SKM-1 treated with dmso at 0.1 percent for 144 hours (cell line): ENCODE measurements around the gene ALDH7A1.
"Not testable (repeated sequence)": the region's sequence is repeated elsewhere in the genome, so short reads cannot be mapped to it uniquely, and the experiment has no call there.

Experiments used
- DNase-seq: peaks from one replicate; lab custom pipeline; 2025; ENCODE audit not compliant: unreplicated experiment; lab: John Stamatoyannopoulos, UW

The ALDH7A1 gene

DNA sequence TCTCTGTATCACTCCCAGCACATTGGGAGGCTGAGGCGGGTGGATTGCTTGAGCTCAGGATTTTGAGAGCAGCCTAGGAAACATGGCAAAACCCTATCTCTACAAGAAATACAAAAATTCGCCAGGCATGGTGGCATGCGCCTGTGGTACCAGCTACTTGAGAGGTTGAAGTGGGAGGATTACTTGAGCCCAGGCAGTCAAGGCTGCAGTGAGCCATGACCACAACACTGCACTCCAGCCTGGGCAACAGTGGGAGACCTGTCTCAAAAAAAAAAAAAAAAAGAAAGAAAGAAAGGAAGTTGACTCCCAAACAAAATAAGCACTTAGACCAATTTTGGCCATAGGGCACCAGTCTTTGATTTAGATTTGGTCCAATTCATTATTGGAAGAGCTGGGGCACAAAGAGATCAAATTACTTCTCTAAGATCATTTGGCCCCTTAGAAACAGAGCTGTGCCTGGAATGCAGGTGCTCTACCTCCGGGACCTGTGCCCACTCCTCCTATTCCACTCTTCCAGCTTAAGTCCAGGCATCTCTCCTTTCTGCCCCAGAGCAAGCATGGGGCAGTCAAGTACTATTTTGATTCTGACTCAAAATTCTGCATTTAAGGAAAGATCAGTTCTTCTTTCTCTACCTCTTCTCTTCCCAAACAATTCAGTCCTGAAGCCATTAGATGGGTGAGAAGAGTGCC, 59.0 kb downstream of the ALDH7A1 start:
- no peak for DNase-seq

DNA sequence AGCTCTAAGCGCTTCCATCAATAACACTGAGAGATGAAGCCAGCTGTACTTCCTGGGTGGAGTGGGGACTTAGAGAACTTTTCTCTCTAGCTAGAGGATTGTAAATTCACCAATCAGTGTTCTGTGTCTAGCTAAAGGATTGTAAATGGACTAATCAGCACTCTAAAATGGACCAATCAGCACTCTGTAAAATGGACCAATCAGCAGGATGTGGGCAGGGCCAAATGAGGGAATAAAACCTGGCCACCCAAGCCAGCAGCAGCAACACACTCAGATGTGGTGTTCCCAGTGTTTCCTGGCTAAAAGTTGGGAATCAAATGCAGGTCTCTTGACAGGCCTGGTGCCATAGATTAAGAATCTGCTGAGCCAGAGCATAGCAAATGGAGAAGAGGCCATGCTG, 60.5 kb downstream of the ALDH7A1 start:
- no peak for DNase-seq

- DNase-seq = no peak
Observed at GRCh38 chr5:126531543-126532120, 63.4 kb downstream of the ALDH7A1 start.

GRCh38 chr5:126527892-126528291, 67.1 kb downstream of the ALDH7A1 start:
- no peak for DNase-seq

DNA sequence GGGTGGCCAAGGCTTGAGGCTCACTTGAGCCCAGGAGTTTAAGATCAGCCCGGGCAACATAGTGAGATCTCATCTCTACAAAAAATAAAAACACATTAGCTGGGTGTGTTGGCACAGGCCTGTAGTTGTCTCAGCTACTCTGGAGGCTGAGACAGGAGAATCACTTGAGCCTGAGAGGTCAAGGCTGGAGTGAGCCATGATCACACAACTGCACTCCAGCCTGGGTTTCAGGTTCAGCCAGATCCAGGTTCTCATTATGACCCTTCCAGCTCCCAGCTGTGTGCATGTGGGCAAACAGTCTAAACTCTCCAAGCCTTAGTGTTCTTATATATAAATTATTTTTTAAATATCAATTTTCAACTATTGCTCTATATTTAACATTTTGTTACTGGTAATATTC, 67.9 kb downstream of the ALDH7A1 start:
- no peak for DNase-seq

- no peak for DNase-seq
Observed at GRCh38 chr5:126526493-126526892, 68.5 kb downstream of the ALDH7A1 start.

DNA sequence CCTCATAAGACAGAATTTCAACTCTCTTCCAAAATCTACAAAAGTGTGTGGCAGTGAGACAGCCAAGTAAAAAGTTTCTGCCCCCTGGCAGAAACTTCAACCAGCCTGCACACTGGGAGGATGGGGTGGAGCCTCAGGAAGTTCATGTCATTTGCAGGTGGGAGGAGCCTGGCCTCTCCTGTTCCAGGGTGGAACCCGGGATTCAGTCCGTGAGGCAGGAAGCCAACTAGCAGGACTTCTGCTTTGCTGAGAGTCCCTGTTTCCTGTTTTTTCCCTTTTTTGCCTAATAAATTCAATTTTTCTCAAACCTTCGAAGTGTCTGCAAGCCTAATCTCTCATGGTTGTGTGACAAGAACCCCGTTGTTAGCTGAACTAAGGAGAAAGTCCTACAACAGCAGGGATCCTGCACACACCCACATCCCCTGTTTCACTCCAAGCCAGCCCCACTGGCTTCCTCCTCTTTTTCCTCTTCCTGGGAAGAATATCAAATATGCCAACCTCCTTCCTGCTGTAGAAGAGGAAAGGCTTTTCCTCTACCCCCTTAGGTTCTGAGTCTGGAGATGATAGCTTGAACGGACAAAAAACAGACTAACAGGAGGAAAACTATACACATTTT, 69.3 kb downstream of the ALDH7A1 start:
- DNase-seq = no peak

DNA sequence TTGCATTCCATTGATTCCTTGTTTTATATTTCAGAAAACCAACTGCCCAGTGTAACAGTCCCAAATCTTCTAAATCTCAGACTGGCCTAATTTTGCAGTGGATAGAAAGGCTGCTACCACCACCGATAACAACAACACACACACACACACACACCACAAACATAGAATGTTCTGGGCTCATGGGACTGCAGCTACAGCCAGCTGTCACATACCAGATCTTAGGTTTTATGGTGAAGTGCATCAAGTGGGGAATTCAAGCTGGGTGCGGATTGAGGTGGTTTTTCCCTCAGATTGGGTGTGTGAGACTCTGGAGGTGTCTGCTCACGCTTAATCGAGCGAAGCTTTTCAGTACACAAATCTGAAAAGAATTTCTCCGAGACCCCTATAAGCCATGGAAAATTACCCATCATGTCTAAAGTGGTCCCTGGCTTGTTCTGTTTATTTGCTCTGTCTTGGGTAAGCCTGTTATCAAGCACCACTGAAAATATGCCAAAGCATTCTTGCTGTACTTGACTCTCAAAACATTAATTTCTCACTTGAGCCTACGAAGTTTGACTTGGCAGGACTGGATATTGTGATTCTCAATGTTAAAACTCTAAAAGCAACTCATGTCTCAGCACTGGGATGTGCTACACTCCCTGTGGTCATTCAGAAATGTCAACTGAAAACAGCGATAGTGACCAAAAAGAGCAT, 71.1 kb downstream of the ALDH7A1 start:
- DNase-seq = no peak

- DNase-seq = no peak
Observed at GRCh38 chr5:126521130-126521529, 73.9 kb downstream of the ALDH7A1 start.

GRCh38 chr5:126520593-126520953, 74.4 kb downstream of the ALDH7A1 start:
- no peak for DNase-seq

- no peak for DNase-seq
Observed at GRCh38 chr5:126519637-126520592, 75.1 kb downstream of the ALDH7A1 start.

DNA sequence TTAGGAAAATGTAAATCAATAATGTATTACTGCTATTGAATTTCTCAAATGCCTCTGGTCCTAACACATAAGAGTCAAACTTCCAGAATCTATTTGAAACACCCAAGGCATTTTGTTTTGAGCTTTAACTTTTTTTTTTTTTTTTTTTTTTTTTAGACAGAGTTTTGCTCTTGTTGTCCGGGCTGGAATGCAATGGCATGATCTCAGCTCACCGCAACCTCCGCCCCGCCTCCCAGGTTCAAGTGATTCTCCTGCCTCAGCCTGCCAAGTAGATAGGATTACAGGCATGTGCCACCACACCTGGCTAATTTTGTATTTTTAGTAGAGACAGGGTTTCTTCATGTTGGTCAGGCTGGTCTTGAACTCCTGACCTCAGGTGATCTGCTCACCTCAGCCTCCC, 75.8 kb downstream of the ALDH7A1 start:
- not testable (repeated sequence) for DNase-seq

DNA sequence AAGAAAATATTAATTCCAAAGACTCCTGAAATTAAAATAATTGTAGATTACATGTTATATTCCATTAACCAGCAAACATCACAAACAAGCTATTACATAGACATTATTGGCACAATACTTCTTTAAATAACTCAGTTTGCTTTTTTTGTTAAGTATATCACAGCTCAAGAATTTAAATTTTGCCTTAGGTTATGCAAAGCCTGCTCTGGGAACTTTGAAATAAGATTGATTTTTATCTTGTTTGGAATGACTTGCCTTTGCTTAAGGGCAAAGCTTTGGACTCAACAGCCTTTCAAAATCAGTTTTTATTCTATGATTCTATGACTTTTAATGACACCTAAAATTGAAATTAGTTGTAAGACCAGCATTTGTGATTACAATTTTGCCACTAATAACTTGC, 78.2 kb downstream of the ALDH7A1 start:
- no peak for DNase-seq

DNA sequence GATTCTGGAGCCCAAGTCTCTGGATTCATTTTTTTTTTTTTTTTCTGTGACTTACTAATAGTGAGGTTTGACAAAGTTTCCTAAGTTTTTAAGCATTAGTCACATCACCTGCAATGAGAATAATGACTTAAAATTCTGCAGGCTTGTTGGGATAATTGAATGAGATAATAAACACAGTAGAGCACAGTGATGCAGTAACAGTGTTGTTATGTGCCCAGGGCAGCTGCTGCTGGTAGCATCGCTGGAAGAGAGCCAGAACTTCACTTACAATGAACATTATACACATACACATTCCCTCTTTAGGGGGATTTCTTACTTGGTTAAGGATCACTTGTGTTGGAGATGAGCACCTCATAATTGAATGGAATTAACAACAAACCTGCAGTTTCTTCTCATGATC, 78.9 kb downstream of the ALDH7A1 start:
- DNase-seq = no peak

- DNase-seq = no peak
Observed at GRCh38 chr5:126515337-126515736, 79.7 kb downstream of the ALDH7A1 start.

DNA sequence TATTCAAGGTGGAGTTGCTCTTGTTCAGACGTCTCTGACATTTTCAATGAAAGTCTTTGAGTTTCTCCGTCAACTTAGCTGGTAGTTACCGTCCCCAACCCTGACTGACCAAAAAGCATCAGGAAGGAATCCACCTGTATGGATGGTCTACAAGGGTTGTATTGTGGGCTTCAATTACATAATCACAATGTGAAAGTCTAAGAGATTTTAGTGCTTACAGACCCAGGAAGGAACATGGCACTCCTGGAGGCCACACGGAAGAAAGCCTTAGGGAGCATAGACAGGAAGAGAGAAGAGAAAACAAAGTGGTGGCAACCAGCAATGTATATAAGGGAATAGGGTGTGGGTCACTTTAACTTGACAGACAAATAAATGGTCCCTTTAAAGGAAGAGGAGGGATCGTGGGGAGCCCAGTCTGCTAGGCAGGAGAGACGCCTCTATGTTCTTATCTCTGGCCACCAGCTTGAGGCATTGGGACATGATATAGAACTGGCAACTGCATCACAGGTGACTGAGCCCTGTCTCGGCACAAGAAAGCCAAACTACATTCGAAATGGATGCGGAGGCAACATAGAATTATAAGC, 80.4 kb downstream of the ALDH7A1 start:
- DNase-seq = no peak

GRCh38 chr5:126514131-126514557, 80.9 kb downstream of the ALDH7A1 start:
- DNase-seq = no peak

DNA sequence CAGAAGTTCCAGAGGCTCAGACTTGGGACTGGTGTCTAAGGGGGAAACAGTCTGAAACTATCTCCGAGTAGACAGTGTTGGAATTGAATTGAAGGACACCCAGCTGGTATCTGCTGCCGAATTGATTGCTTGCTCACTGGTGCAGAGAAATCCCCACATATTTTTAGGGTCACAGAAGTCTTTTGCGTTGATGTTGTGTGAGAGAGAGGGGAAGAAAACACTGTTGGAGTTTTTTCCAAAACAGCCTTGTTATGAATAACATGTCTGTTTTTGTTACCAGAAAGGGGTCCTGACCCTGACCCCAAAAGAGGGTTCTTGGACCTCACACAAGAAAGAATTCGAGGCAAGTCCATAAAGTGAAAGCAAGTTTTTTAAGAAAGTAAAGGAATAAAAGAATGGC, 81.3 kb downstream of the ALDH7A1 start:
- no peak for DNase-seq

DNA sequence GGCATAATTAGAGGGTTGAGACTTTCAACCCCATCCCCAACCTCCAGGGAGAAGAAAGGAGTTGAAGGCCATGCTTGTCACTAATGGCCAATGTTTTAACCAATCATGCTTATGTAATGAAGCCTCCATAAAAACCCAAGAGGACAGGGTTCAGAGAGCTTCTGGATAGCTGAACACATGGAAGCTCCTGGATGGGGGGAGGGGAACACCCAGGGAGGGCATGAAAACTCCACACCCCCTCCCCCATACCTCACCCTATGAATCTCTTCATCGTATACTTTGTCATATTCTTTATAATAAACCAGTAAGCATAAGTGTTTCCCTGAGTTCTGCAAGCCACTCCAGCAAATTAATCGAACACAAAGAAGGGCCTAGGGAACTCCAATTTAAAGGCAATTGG, 81.7 kb downstream of the ALDH7A1 start:
- DNase-seq = no peak

DNA sequence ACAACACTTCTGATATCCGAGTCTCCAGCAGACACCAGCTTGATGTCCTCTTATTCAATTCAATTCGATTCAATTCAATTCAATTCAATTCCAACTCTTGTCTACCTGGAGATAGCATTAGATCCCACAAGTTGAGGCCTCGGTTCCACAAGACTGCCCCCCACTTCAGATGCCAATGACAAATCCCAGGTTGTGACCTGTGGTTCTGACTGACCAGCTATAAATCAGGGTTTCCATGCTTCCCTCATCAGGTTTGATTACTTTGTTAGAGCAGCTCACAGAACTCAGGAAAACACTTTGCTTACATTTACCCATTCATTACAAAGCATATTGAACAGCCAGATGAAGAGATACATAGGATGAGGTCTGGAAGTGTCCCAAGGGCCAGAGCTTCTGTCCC, 82.6 kb downstream of the ALDH7A1 start:
- no peak for DNase-seq

GRCh38 chr5:126511961-126512360, 83.1 kb downstream of the ALDH7A1 start:
- no peak for DNase-seq
